Measurements from ENCODE around the gene N4BP2L2.

- TF ChIP-seq POLR2A (IDR thresholded peaks at IDR 0.05; ENCODE audit: low read depth, low read length): no peak
- no peak for TF ChIP-seq SPI1 (IDR thresholded peaks at IDR 0.05; ENCODE audit: low read depth, low read length)
- TF ChIP-seq POLR2AphosphoS5 (IDR thresholded peaks at IDR 0.05; ENCODE audit: low read depth, low read length): no peak
- no peak for TF ChIP-seq TAF1 (IDR thresholded peaks at IDR 0.05; ENCODE audit: low read depth, low read length)
- TF ChIP-seq POU2F2 (IDR thresholded peaks at IDR 0.05; ENCODE audit: low read depth, low read length): no peak
- TF ChIP-seq PAX5 (IDR thresholded peaks at IDR 0.05; ENCODE audit: insufficient read depth, low read length, severe bottlenecking): no peak
Observed at GRCh38 chr13:32582281-32582680, 43.7 kb upstream of the N4BP2L2 start.

Measured in GM12891 (cell line).